Measurements from ENCODE around the gene MECR.

DNA sequence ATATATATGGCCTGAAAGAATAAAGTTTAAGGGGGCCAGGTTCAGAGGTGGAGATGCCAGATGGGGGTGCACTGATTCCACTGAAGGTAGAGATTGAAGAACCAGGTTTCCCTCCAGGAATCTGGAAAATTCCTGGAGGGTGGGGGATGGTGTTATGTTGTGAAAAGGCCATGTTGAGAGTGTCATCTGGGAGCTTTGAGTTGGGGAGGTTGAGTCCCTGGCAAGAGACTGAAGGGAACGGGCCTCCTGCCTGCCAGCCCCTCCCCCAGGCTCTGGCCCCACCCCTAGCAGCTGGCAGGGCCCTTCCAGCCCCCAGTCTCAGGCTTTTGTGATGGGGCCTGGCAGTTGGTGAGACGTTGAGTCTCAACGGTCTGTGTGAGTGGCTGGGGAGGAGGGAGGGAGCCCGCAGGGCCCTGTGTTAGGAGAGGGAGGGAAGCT, 9.7 kb upstream of the MECR start:
- TF ChIP-seq POLR2A (IDR thresholded peaks at IDR 0.05), result no peak
- TF ChIP-seq, protein P1, sequence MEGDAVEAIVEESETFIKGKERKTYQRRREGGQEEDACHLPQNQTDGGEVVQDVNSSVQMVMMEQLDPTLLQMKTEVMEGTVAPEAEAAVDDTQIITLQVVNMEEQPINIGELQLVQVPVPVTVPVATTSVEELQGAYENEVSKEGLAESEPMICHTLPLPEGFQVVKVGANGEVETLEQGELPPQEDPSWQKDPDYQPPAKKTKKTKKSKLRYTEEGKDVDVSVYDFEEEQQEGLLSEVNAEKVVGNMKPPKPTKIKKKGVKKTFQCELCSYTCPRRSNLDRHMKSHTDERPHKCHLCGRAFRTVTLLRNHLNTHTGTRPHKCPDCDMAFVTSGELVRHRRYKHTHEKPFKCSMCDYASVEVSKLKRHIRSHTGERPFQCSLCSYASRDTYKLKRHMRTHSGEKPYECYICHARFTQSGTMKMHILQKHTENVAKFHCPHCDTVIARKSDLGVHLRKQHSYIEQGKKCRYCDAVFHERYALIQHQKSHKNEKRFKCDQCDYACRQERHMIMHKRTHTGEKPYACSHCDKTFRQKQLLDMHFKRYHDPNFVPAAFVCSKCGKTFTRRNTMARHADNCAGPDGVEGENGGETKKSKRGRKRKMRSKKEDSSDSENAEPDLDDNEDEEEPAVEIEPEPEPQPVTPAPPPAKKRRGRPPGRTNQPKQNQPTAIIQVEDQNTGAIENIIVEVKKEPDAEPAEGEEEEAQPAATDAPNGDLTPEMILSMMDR (IDR thresholded peaks at IDR 0.05), result no peak

Data from esophagus squamous epithelium (tissue), 4 donors.